HG02938 (cell line): ENCODE data around the gene C17orf78.
"Not testable (repeated sequence)": the region's sequence is repeated elsewhere in the genome, so short reads cannot be mapped to it uniquely, and the experiment has no call there.

Experiments
- ATAC-seq: cut with Tn5 transposase; IDR thresholded peaks from one replicate; pipeline ENCODE4 v1.9.1; 2021; ENCODE audit warnings: mild to moderate bottlenecking, moderate library complexity; ENCODE audit not compliant: unreplicated experiment

The C17orf78 gene

DNA sequence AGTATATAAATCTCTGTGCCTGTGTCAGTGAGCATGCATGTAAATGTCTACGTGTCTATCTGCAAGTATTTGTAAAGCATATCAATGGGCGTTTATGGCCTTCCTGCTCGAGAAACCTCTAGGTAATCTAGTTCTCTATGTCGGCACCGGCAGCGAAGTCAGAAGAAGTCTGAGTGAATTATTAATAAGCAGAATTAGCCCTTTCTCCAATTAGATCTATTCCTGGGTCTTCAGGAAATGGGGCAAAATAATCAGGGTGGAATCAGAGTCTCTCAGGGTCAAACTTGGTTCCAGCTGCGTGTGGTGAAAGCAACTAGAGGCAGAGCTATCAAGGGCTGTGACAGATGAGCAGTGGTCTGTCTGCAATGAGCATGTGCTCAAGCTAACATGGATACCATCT lies at the start of gene C17orf78:
Gene C17orf78, plus strand, starts transcription at position 280 of the 400 bp plus-strand sequence. Its CDS starts 108 bp downstream, at position 388.
- ATAC-seq, result no peak

DNA sequence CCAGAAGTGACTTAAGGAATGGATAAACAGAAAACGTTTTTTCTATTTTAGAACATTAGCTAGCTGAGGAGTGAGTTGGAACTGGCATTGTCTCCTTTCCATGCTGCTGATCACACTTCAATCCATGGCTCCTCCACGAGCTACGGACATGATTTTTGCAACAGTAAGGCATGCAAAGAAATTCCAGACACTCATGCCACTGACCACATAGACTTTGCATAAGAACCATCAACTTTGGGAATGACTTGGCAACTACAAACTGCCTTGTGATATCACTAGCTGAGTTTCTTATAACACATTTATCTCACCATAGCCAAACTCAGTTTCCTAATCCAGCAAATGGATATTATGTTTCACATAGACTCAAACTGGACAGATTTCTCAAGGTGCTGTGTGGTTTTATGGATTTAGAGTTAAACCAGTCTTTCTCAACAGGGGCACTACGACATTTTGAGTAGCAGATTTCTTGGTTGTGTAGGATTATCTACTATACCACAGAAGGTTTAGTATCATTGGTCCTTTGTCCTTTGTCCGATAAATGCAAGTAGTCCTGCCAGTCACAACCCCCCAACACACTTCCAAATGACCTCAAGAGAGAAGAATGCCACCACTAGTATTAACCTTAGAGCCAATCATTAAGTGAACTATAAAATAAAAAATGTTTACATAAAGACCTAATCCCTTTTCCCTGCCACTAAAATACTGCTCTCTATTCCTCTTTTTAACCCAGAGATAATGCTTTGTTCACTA lies 48.3 kb upstream of the C17orf78 start:
- no peak for ATAC-seq

DNA sequence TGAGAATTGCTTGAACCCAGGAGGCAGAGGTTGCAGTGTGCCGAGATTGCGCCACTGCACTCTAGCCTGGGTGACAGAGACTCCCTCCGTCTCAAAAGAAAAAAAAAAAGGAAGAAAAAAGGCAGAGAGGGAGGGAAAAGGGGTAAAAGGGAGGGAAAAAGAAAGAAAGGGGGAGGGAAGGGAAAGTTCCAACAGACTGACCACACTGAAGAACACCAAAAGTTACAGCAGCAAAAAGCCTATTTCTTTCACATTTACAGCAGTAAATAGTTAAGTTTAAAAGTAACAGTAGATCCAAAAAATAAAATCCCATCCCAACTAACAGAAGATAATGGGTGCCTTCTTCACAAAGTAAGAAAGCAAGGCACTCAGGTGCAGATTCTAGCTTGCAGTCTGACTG lies 36.9 kb upstream of the C17orf78 start:
- no peak for ATAC-seq

DNA sequence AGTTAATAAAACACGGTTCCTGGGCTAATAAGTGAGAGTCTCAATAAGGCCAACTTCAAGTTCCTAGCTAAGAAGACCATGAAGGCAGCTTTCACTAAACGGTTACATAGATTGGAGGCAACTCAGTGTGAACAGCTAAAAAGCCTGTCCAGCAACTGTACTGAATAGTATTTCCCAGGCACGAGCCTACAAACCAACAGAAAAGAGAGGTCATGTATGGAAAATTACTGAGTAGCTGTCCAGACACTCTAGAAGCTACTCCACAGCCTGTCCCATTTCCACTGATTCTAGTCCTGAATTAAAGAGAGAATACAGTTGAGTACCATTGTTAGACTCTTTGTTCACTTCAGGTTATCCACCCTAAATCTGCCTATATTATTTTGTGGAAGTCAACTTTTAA lies 36.5 kb upstream of the C17orf78 start:
- ATAC-seq, result no peak

- no peak for ATAC-seq
Observed at GRCh38 chr17:37340804-37341203, 35.0 kb upstream of the C17orf78 start.

DNA sequence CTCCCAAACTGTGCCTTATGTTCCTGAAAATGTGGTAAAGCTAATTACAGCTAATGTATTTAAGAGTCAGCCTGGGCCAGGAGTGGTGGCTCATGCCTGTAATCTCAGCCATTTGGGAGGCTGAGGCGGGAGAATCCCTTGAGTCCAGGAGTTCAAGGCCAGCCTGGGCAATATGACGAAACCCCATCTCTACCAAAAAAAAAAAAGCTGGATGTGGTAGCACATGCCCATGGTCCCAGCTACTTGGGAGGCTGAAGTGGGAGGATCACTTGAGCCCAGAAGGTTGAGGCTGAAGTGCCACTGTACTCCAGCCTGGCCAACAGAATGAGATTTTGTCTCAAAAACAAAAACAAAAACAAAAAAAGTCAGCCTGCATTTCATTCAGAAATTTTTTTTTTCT lies 33.2 kb upstream of the C17orf78 start:
- no peak for ATAC-seq

- ATAC-seq, result no peak
Observed at GRCh38 chr17:37344519-37344918, 31.3 kb upstream of the C17orf78 start.

DNA sequence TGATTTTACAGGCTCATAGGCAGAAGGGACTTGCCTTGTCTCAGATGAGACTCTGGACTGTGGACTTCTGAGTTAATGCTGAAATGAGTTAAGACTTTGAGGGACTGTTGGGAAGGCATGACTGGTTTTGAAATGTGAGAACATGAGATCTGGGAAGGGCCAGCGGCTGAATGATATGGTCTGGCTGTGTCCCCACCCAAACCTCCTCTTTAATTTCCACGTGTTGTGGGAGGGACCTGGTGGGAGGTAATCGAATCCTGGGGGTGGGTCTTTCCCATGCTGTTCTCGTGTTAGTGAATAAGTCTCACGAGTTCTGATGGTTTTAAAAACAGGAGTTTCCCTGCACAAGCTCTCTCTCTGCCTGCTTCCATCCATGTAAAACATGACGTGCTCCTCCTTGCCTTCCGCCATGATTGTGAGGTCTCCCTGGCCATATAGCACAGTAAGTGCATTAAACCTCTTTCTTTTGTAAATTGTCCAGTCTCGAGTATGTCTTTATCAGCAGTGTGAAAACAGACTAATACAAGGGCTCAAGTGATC lies 28.9 kb upstream of the C17orf78 start:
- not testable (repeated sequence) for ATAC-seq

- not testable (repeated sequence) for ATAC-seq
Observed at GRCh38 chr17:37356796-37357569, 18.8 kb upstream of the C17orf78 start.

DNA sequence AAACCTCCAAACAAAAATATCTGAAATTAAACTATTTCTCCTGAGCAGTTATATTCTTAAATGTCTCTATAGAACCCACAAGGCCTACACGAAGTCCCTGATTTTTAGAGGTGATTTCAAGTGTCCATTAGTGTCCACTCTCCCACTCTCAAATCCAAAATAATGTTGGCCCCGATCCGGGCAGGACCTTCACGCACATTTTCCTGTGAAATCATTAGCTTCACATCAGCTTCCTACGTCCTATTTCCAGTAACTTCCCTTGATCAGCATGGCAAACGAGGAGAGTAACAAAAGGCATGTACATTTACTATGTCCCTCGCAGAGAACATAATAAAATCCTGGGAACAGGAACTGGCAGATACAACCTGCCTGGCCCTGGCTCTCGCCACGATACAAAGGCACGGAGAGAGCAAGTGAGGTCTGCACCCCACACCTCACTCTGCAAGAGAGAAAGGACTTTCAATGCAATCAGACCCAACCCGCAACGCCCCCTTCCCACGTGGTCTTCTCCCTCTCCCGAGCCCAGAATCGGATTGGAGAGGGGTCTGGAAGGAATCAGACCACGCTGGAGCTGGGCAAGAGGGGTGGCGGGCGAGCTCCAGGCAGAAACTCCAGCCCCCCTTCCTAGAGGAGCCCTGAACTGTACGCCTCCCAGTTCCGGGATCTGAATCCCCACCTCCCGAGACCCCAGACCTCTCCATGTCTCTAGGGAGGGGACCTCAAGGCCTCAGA lies 17.5 kb upstream of the C17orf78 start:
- ATAC-seq, result peak; percentile 16

- peak; percentile 85 for ATAC-seq
Observed at GRCh38 chr17:37358830-37359681, 16.7 kb upstream of the C17orf78 start.

DNA sequence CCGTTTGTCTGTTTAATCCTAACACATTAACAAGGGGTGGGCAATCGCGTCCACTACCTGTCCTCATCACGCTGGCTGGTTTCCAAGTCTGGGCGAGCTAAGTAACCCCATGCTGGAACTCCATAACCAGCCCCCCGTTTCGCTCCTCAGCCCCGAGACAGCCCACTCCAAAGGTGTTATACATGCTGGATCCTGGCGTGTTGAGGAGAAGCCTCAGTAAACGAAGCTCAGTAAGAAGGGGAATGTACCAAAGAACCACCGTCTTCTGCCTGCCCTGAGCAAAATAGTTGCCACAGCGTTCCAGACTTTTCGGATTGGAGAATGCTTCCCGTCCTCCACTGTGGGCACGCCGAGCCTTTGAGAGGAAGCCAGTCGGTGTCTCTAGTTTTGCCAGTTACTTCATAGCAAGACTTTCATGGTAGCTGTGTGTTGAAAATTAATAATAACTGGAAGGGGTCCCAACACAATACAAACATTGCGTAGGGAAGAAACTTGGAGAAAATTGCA lies 16.1 kb upstream of the C17orf78 start:
- ATAC-seq, result no peak

DNA sequence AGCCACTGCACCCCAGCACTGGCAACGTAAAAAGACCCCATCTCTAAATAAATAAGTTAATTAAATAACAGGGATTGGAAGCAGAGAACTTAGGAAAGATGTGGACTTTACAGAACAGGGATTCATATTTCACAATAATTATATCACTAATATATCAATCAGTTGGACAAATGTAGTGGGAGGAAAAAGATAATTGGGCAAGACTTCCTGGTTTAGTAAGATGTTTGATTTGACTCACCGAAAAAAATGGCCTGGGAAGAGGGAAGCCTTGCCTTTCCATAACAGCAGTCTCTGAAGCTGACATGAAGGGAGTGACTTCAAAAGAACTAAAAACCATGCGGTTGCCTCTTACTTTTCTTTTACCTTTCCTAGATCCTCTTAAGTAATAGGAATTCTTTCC lies 15.2 kb upstream of the C17orf78 start:
- ATAC-seq, result no peak

DNA sequence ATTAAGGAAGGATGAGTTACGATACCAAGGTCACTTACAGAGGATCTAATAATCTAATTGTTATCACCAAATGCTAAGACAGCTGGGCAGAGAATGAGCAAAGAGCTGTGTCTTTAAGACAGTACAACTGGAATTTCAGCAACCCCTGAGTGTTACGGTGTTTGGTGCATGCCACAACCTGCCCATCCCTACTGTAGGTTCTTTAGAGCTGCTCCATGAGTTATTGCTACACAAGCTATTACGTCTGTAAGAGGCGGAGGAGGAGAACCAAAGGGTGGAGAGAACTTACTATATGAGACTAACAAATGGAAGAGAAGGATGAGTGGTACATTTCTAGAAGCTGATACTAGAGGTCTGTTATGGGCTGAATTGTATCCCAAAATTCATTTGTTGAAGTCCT lies 14.2 kb upstream of the C17orf78 start:
- ATAC-seq, result no peak

DNA sequence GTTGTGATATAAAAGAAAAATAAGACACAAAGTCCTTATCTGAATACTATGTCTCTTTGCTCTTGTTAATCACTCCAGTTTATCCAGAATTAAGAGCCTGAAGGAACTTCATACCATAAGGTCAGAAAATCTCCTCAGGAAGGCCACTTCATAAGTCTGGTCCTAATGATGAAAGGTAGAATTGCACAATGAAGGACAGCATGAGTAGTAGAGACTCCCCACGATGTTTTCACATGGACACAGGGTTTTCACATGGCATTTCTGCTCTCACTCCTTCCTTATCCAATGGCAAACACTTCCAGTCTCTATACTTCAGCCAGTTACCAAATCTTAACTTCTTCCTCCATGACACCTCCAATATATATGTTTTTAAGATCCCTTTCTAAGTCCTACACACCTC lies 10.2 kb upstream of the C17orf78 start:
- no peak for ATAC-seq

- no peak for ATAC-seq
Observed at GRCh38 chr17:37368577-37368976, 7.2 kb upstream of the C17orf78 start.

DNA sequence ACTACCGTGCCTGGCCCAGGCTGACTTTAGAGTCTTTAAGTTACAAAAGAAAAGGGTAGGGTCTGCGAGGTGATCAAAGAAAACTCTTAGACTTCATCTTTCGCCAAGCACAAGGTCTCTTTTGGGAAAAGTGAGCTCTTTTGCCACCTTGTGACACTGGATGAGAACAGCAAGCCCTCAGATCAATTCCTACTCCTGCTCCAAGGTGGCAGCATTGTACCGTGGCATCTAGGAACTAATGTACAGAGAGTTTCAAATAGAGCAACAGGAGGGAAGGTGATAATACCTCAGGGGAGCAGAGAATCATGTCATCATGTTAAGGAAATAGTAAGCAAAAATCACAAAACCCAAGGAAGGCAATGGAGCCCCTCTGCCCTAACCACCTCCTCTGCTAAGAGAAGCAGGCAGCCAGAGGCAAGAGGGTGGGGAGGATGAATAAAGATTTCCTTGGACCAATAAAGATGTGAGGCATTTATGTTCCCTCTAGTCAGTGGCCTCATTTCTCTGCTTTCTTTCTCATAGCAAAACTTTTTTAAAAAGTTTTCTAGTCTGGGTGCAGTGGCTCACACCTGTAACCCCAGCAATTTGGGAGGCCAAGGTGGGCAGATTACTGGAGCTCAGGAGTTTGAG lies 2.1 kb upstream of the C17orf78 start:
- no peak for ATAC-seq

GRCh38 chr17:37382056-37382455 lies 6.3 kb downstream of the C17orf78 start:
- ATAC-seq, result no peak

GRCh38 chr17:37384560-37385149 lies 8.9 kb downstream of the C17orf78 start:
- no peak for ATAC-seq
